Measurements from ENCODE around the gene ADAMTS12.

DNA sequence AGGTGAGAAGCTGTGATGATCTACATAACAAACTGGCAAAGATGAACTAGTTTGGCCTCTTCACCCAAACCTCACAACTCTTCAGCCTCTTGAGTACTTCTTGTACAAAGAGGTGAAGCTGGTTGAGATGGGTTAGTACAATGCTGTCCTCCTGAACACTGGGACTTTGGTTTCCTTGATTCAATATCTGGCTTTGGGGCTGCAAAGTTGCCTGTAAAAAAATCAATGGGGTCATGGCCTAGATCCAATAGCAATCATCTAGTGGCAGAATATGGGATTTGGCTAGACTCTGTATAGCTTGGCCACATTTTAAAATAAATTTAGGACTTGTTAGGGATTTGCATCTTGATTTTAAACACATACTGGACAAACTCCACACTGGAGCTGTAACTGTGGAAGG, 179.1 kb downstream of the ADAMTS12 start:
- TF ChIP-seq PAX5 (IDR thresholded peaks at IDR 0.05; ENCODE audit: insufficient read depth, low read length, severe bottlenecking) (no peak), TAF1 (IDR thresholded peaks at IDR 0.05; ENCODE audit: low read depth, low read length) (no peak)
